ENCODE measurements around the gene PIK3AP1.

- TF ChIP-seq EZH2 (IDR thresholded peaks at IDR 0.05; ENCODE audit: borderline replicate concordance, control insufficient read depth, low read depth, low read length) (no peak), CTCF (IDR thresholded peaks at IDR 0.05 in 2 of 3, conservative IDR thresholded peaks at IDR 0.05 in 1 of 3; ENCODE audit: control insufficient read depth in 2 of 3, extremely low read depth in 1 of 3, insufficient read depth in 1 of 3, low read depth in 3 of 3, low read length in 3 of 3) (no peak), ZNF24 (IDR thresholded peaks at IDR 0.05) (no peak), SMAD5 (IDR thresholded peaks at IDR 0.05; ENCODE audit: low read depth) (no peak), CHD2 (IDR thresholded peaks at IDR 0.05; ENCODE audit: borderline replicate concordance, low read depth, low read length) (no peak), RAD21 (IDR thresholded peaks at IDR 0.05; ENCODE audit: insufficient read depth, low read depth, low read length) (no peak), HDAC6 (IDR thresholded peaks at IDR 0.05; ENCODE audit: unreplicated experiment) (no peak), ZNF274 (IDR thresholded peaks at IDR 0.05; ENCODE audit: insufficient read depth, insufficient read length) (no peak), SIN3A (IDR thresholded peaks at IDR 0.05; ENCODE audit: low read depth, low read length) (no peak)
Observed at GRCh38 chr10:96758423-96758822, 38.1 kb upstream of the PIK3AP1 start.

Measured in GM12878 (cell line).